ENCODE results near the gene MS4A10.

The MS4A10 gene

GRCh38 chr11:60788401-60789125, 3.4 kb downstream of the MS4A10 start:
- Histone ChIP-seq H3K27me3 (no peaks in the 10 kb centered on the region), H3K9me3 (replicated peaks in 1 of 11) (peaks cover 18 to 38% (median 25%) of the 10 kb centered on the region in 11 experiments), H3K9ac (no peak overlapping the region), H3K4me2 (peak overlapping the region in 8 of 11 experiments; percentile 13 to 49 (median 34); a peak in 14 of 22 replicates), H4K20me1 (no peaks in the 10 kb centered on the region), H3K27ac (no peak overlapping the region), H3K4me3 (no peak overlapping the region), H3K4me1 (peaks cover 0 to 31% (median 15%) of the 10 kb centered on the region in 10 experiments; a peak in 14 of 20 replicates), H3K36me3 (no peaks in the 10 kb centered on the region)
- TF ChIP-seq Cebpa-rat (IDR thresholded peaks at IDR 0.05) = no peak

GRCh38 chr11:60790726-60791125, 5.6 kb downstream of the MS4A10 start:
- H3K9me3 ChIP-seq (replicated peaks in 1 of 11) = peaks cover 18 to 38% (median 25%) of the 10 kb centered on the region in 11 experiments
- H3K9ac ChIP-seq = no peak overlapping the region
- no peaks in the 10 kb centered on the region for H3K36me3 ChIP-seq
- no peak overlapping the region for H3K27ac ChIP-seq
- no peak overlapping the region for H3K4me2 ChIP-seq
- no peaks in the 10 kb centered on the region for H3K27me3 ChIP-seq
- peaks cover 0 to 26% (median 15%) of the 10 kb centered on the region in 10 experiments; a peak in 14 of 20 replicates for H3K4me1 ChIP-seq
- no peaks in the 10 kb centered on the region for H4K20me1 ChIP-seq
- TF ChIP-seq Cebpa-rat (IDR thresholded peaks at IDR 0.05) = no peak
- no peak overlapping the region for H3K4me3 ChIP-seq

GRCh38 chr11:60791153-60791933, 6.2 kb downstream of the MS4A10 start:
- TF ChIP-seq Cebpa-rat (IDR thresholded peaks at IDR 0.05) = no peak

GRCh38 chr11:60792521-60792920, 7.4 kb downstream of the MS4A10 start:
- H3K9me3 ChIP-seq (replicated peaks in 1 of 11) = peaks cover 18 to 38% (median 25%) of the 10 kb centered on the region in 11 experiments

More at GRCh38 chr11:60791153-60791933, 6.2 kb downstream of the MS4A10 start:
- H3K27me3 ChIP-seq = no peaks in the 10 kb centered on the region
- no peak overlapping the region for H3K27ac ChIP-seq
- H3K4me2 ChIP-seq = no peak overlapping the region
- no peak overlapping the region for H3K9ac ChIP-seq
- H3K9me3 ChIP-seq (replicated peaks in 1 of 11) = peaks cover 18 to 38% (median 25%) of the 10 kb centered on the region in 11 experiments
- no peaks in the 10 kb centered on the region for H3K36me3 ChIP-seq
- no peak overlapping the region for H3K4me3 ChIP-seq
- H3K4me1 ChIP-seq = peaks cover 0 to 20% (median 14%) of the 10 kb centered on the region in 10 experiments; a peak in 14 of 20 replicates
- H4K20me1 ChIP-seq = no peaks in the 10 kb centered on the region

GRCh38 chr11:60795291-60795690, 10.2 kb downstream of the MS4A10 start:
- no peak overlapping the region for H3K9ac ChIP-seq
- no peaks in the 10 kb centered on the region for H3K27me3 ChIP-seq
- H3K9me3 ChIP-seq (replicated peaks in 1 of 11) = peaks cover 18 to 32% (median 25%) of the 10 kb centered on the region in 11 experiments
- no peak overlapping the region for H3K27ac ChIP-seq
- H4K20me1 ChIP-seq = no peaks in the 10 kb centered on the region
- H3K4me1 ChIP-seq = peaks cover 0 to 21% (median 16%) of the 10 kb centered on the region in 10 experiments; a peak in 13 of 20 replicates
- TF ChIP-seq Cebpa-rat (IDR thresholded peaks at IDR 0.05) = no peak
- no peak overlapping the region for H3K4me3 ChIP-seq
- H3K36me3 ChIP-seq = no peaks in the 10 kb centered on the region
- no peak overlapping the region for H3K4me2 ChIP-seq

More at GRCh38 chr11:60792521-60792920, 7.4 kb downstream of the MS4A10 start:
- no peak overlapping the region for H3K27ac ChIP-seq
- no peak for TF ChIP-seq Cebpa-rat (IDR thresholded peaks at IDR 0.05)
- H3K4me3 ChIP-seq = no peak overlapping the region
- no peak overlapping the region for H3K4me2 ChIP-seq
- peaks cover 0 to 11% (median 7%) of the 10 kb centered on the region in 10 experiments; a peak in 13 of 20 replicates for H3K4me1 ChIP-seq
- H3K27me3 ChIP-seq = no peaks in the 10 kb centered on the region
- no peaks in the 10 kb centered on the region for H3K36me3 ChIP-seq
- no peak overlapping the region for H3K9ac ChIP-seq
- no peaks in the 10 kb centered on the region for H4K20me1 ChIP-seq

GRCh38 chr11:60797846-60798630, 12.9 kb downstream of the MS4A10 start:
- Histone ChIP-seq H3K27ac (no peak overlapping the region), H3K36me3 (no peaks in the 10 kb centered on the region), H3K9ac (no peak overlapping the region), H3K27me3 (no peaks in the 10 kb centered on the region), H3K9me3 (replicated peaks in 1 of 11) (peaks cover 0 to 4% (median 0%) of the 10 kb centered on the region in 11 experiments; a peak in 2 of 22 replicates), H3K4me2 (peak overlapping the region in 8 of 11 experiments; percentile 2 to 58 (median 41); a peak in 11 of 22 replicates), H4K20me1 (no peaks in the 10 kb centered on the region), H3K4me3 (no peak overlapping the region), H3K4me1 (peaks cover 0 to 25% (median 16%) of the 10 kb centered on the region in 10 experiments; a peak in 13 of 20 replicates)
- no peak for TF ChIP-seq Cebpa-rat (IDR thresholded peaks at IDR 0.05)

- no peaks in the 10 kb centered on the region for H3K9me3 ChIP-seq (replicated peaks in 1 of 11)
- no peak overlapping the region for H3K9ac ChIP-seq
- H3K36me3 ChIP-seq = no peaks in the 10 kb centered on the region
- H3K27ac ChIP-seq = no peak overlapping the region
- H4K20me1 ChIP-seq = no peaks in the 10 kb centered on the region
- peaks cover 0 to 25% (median 16%) of the 10 kb centered on the region in 10 experiments; a peak in 13 of 20 replicates for H3K4me1 ChIP-seq
- H3K27me3 ChIP-seq = no peaks in the 10 kb centered on the region
- peak overlapping the region in 8 of 11 experiments; percentile 2 to 58 (median 41); a peak in 13 of 22 replicates for H3K4me2 ChIP-seq
- H3K4me3 ChIP-seq = no peak overlapping the region
- no peak for TF ChIP-seq Cebpa-rat (IDR thresholded peaks at IDR 0.05)
Observed at GRCh38 chr11:60798631-60799030, 13.5 kb downstream of the MS4A10 start.

- no peak overlapping the region for H3K27ac ChIP-seq
- H3K4me3 ChIP-seq = no peak overlapping the region
- no peak for TF ChIP-seq Cebpa-rat (IDR thresholded peaks at IDR 0.05)
- H3K27me3 ChIP-seq = no peaks in the 10 kb centered on the region
- H3K36me3 ChIP-seq = no peaks in the 10 kb centered on the region
- no peaks in the 10 kb centered on the region for H3K9me3 ChIP-seq (replicated peaks in 1 of 11)
- H4K20me1 ChIP-seq = no peaks in the 10 kb centered on the region
- H3K4me2 ChIP-seq = peak overlapping the region in 1 of 11 experiments; percentile 28; a peak in 1 of 22 replicates
- H3K4me1 ChIP-seq = peaks cover 0 to 31% (median 21%) of the 10 kb centered on the region in 10 experiments; a peak in 14 of 20 replicates
- H3K9ac ChIP-seq = no peak overlapping the region
Observed at GRCh38 chr11:60801194-60801593, 16.1 kb downstream of the MS4A10 start.

Measured in BLaER1 treated with 17β-estradiol and CSF1 and Interleukin-3, amounts not matched to agents 10 nM and 100 nM (cell line).